ENCODE measurements around the gene TSHZ3.

TSHZ3 gene

DNA sequence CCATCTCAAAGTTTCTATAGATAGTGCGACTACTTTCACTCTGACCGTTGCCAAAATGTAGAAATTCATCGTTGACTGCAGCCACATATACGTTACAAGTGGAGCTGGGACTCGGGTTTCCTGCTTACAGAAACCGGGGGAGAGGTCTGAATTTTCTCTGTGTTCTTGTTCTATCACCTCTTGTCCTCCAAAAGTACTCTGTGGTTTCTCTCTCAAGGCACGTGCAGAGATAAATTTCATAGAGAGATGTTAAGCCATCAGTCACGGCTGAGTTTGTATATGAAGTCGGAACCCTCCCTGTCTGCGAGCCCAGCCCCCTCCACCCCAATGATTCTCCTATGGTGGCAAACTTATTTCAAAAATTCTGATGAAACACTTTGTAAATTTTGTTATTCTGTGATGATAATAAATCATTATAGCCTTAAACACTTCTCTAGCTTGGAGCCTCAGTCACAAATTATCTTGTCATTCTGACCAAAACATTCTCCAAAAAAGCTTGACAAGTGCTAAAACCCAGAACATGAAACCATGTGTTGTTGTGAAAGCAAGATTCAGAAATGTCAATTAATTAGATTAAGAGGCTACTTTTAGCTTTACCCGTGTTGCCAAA, 87.5 kb downstream of the TSHZ3 start:
- DNase-seq (ENCODE audit: low read depth in 2 of 2) = no peak

DNA sequence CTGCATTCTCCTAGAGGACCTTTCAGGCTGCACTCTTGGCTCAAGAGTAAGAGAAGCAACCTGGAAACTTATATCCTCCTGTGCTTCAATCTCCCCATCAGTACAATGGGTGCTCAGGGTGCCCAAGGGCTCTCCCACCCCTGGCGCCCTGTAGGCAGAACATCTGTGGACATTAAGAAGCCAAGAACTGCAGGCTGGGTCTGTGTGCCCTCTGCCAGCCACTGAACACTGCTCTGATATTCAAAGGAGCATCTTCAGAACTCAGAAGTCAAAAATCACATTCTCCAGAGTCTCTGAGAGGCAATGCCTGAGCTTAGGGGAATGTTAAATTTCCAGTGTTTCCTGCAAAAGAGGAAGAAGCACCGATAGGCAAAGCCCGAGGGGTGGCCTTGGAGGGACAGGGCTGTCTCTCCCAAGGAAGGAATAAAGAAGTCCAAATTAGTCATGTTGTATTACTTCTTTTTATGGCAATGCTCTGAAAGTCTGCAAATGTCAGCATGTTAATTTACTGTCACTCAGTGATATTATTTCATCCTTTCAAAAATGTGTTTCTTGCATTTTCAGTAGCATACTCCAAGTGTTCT, 88.1 kb downstream of the TSHZ3 start:
- DNase-seq (ENCODE audit: low read depth in 2 of 2) = no peak

DNA sequence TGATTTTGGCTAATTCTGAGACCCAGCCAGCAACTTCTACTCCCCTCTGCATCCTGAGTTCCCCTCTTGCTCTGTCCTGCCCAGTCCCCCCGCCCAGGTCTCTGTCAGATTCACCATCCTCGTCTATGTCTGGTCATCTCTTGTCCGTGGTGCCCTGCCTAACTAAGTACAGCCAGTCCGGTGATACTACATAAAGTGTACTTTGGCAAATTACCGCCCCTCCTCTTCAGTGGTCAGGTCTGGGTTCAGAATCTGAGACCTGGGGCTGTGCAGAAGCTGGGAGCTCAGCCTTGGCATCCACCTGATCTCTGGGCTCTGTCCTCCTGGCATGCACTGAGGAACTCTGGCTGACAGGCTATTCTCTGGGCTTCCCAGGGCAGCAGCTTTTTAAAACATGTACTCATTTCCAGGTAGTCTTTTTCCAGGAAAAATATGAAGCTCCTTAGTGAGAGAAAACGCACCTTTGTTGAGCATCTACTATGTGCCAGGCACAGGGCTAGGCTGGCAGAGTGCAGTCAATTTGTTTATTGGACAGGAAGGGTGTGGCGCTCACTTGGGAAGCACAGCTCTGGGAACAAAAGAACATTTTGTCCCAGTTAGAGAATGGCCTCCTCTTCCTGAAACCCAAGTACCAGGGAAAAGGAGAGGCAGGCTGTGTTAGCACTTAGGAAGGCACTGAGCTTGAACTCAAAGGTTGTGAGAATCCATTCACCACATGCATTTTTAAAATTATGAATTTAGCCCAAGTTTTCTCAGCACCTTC, 88.9 kb downstream of the TSHZ3 start:
- DNase-seq (ENCODE audit: low read depth in 2 of 2) = no peak

DNA sequence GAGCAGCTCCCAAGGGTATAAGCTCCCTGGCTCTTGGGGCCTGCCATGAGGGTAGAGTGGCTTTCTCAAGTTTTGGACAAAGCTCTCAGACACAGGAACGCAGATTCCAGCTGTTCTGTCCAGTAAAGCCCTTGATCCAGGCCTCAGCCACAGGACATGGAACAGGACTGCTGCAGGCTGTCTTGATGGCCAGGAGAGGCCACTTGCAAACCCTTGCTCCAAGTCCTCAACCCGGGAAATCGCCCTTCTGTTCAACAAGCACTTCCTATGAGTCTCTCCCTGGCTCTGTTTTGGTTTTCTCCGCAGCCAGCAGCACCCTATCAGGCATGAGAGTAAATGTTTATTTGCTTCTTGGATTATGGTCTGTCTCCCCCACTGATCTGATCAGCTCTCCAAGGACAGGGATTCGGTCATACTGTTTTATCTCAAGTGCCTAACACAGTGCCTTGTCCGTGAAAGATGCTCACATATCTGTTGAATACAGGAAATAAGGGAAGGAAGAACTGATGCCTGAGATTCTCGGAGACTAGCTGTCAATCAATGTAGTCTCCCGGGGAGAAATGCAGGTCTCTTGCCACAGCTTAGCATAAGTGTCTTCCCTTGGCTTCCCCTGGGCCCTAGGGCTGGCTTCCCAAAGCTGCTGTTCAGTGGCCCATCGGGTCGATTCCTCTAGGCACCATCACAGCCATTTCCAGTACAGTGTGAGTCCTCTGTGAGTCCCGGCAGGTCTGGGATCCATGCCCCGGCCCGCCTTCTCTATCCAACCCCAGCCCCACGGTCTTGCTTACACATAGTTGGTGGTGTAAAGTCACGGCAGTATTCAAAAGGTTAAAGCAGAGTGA, 90.8 kb downstream of the TSHZ3 start:
- DNase-seq (ENCODE audit: low read depth in 2 of 2) = no peak

DNA sequence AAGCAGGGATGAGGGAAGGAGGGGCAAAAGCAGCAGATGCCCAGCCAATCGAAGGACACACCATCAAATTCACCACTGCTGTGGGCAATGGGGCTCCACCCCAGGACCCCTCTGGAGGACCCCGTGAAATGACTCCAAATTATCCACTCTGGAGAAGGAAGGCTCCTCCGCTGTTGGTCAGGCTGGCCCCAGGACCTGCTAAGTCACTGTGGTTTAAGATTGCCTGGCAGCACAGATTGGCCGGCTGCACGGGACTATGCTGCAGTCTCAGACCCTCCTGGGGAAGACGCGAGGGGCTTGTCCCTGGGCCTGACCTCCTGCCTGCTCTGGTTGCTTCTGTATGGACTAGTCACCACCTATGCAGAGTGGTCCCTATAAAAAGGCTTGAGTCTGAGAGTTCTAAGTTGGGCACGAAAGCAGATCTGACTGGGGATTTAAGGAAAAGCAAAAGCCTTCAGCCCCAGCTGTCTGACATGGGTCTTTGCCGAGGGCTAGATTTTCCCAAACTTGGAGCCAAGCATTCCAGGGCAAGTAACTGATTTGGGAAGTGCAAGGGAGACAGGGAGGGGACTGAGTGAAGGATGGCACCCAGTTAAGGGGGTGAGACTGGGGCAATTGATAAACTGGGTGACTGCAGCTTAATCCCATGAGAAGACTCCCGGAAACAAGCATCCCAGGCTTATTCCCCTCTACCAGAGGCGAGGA, 91.7 kb downstream of the TSHZ3 start:
- no peak for DNase-seq (ENCODE audit: low read depth in 2 of 2)

DNA sequence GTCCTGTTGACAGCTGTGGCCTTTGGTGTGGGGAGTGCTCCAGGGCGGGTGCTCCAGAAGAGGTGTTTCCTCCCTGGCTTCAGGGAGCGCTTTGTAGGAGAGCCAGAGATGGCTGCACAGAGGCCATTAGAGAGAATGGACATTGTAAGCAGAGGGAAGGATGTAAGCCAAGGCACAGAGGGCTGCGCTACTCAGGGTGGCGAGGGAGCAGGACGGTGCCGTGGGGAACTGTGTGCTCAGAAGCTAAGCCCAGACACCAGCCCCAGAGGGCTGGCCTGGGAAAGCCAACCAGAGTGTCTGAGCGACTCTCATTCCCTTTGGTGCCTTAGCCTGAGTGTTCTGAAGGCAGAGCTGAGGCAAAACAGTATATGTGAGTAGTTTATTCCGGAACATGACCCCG, 92.2 kb downstream of the TSHZ3 start:
- DNase-seq (ENCODE audit: low read depth in 2 of 2) = no peak

DNA sequence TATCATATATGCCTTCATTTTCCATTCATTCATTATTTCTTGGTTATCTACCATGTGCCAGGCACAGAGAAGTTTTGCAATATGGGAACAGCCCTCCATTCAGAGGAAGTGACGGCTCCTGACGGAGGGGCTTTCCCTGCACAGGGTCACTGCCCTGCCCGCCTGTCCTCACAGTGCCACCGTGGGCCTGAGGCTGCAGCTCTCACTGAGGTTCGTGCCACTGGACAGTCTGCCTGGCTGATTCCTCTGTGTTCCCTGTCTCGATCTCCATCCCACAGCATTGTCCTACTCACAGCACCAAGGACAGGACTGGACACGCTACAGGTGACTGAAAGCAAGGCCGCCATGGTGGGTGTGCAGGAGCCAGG, 92.7 kb downstream of the TSHZ3 start:
- DNase-seq (ENCODE audit: low read depth in 2 of 2) = no peak

DNA sequence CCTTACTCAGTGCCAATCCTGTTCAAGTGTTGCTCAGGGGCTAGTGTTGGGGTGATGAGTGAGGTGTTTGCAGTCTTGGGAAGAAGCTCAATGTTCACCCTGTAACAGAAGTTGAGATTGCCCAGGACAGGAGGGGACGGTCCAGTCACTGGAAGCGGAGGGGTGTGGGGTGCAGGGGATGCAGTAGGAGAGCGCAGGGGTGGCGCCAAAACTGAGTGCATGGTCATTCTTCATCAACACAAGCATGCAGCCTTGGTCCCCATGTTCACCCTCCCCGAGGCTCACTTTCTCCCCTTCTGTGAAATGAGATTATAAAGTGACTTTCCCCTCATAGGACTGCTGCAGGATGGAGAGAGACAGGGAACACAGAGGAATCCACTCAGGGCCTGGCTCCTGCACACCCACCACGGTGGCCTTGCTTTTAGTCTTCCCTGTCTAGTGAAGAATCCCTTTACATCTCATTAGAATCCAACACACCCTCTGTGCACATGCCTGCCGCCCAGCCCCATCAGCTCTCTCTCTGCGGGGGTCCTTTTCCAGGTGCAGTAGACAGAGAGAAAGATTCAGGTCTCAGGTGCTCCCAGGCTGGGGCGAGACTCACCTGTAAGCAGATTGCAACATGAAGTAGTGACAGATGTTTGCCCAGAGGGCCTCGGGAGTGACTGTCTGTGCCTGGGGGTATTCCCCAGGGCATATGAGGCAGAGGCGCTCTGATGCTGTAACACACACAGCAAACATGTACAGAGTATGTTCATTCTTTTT, 93.2 kb downstream of the TSHZ3 start:
- DNase-seq (ENCODE audit: low read depth in 2 of 2) = no peak

DNA sequence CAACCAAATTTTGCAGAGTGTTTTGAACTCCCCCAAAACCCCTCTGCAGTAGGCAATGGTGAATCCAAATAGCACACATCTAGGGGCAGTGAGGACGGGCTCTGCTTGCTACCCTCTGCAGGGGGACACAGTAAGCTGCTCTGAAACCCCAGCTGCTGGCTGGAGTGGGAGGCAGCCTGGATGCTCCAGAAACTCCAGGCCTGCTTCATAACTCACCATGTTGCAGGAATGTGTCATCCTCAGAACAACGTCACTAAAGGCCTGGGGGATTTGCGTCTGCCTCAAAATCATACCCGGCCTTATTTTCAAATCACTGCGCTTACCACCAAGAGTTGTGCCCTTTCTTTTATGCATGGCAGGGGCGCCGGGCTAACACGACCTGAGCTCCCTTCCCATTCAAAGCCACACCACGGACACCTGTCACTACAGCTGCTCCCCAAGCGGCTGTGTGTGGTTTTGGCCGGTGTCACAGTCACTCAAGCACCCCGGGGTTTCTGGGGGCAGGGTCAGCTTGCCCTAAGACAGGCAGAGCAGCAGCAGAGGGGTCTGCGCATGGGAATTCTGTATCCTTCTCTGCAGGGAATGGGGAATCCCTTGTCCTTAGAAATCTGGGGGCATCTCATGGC, 93.9 kb downstream of the TSHZ3 start:
- DNase-seq (ENCODE audit: low read depth in 2 of 2) = no peak

DNA sequence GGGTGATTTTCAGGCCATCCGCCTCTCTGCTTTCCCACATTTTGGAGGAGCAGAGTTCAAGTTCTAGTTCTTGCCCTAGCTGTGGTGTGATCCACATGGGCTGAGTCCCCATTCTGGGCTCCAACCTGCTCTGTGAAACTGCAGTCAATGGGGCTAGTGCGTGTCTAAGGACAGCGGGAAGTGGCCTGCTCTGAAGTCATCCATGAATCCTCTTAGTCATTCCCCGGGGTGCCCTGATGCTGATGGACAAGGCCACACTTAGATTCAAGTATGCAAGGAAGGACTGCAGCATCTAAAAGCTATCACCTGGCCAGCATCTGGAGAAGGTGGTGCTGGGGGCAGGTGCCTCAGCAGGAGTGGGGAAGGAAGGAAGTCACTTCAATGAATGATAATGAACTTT, 94.6 kb downstream of the TSHZ3 start:
- no peak for DNase-seq (ENCODE audit: low read depth in 2 of 2)

DNA sequence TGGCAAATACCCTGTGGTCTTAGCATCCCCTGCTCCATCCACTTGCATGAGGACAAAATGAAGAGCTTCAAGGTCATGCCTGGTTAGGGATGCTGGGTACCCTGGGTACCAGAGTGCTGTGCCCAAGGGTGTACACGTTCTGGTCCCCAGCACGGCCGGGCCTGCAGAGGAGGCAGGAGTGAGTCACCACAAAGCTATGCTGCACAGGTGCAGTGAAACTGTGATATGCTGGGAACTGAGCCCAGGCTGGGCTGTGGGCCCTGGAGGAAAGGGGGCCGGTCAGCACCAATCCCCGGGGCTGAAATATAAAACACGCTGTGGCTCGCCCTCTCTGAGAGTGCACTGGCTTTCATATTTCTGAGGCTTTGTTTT, 95.1 kb downstream of the TSHZ3 start:
- DNase-seq (ENCODE audit: low read depth in 2 of 2) = no peak

DNA sequence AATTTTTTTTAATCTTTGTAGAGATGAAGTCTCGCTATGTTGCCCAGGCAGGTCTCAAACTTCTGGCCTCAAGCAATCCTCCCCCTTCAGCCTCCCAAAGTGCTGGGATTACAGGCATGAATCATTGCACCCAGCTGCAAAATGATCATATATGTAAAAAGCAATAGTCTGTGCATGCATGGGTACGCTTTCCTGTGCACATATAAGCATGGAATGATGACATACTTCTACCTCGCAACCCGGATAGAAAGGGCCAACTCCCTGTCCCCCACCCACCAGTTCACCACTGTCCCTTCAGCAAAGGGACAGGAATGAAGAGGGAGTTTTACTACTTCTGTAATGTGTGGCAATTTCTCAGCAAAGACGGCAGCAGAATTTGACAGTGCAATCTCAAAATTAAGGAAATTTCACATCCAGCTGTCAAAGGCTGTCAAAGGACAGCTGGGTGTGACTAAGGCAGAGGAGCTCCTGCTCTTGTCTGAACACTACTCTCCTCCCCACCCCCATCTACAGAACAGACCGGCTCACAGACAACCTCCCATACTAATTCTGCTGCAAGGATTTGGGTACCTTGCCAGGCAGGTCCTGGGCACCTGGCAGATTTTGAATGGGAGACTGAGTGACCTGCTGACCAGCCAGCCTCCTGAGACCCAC, 95.6 kb downstream of the TSHZ3 start:
- DNase-seq (ENCODE audit: low read depth in 2 of 2) = no peak

DNA sequence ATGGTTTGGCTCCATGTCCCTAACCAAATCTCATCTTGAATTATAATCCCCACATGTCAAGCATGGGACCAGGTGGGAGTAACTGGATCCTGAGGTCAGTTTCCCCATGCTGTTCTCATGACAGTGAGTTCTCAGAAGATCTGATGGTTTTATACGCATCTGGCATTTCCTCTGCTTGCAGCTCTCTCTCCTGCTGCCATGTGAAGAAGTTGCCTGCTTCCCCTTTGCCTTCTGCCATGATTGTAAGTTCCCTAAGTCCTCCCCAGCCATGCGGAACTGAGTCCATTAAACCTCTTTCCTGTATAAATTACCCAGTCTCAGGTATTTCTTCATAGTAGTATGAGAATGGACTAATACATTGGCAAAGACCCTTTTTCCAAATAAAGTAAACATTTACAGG, 96.8 kb downstream of the TSHZ3 start:
- no peak for DNase-seq (ENCODE audit: low read depth in 2 of 2)

DNA sequence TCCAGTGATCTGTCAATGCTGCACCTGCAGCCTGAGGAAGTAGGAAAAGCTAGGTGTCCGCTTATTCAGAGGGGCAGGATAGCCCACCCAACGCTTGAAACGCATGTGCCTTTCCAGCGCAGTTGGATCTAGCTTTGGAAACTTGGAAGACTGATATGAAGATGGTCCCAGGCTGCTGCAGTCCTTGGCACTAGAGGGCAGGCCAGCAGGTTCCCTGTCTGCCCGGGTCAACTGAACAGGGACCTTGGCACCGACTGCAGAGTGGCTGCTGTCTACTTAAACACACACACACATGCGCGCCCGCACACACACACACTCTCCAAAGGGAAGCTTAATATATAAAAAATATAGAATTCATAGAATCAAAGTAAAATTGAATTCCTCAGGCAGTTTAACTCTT, 100.0 kb downstream of the TSHZ3 start:
- no peak for DNase-seq (ENCODE audit: low read depth in 2 of 2)

DNA sequence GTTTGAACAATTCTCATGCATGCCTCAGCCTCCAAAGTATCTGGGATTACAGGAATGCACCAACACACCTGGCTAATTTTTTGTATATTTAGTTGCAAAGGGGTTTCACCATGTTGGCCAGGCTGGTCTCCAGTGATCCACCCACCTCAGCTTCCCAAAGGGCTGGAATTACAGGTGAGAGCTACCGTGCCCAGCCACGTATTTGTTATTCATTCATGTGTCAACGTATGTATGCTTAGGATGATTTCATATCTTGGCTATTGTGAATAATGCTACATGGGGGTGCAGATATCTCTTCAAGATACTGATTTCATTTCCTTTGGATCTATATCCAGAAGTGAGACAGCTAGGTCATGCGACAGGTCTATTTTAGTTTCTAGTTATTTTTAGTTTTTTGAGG, 113.4 kb downstream of the TSHZ3 start:
- no peak for DNase-seq (ENCODE audit: low read depth in 2 of 2)

DNA sequence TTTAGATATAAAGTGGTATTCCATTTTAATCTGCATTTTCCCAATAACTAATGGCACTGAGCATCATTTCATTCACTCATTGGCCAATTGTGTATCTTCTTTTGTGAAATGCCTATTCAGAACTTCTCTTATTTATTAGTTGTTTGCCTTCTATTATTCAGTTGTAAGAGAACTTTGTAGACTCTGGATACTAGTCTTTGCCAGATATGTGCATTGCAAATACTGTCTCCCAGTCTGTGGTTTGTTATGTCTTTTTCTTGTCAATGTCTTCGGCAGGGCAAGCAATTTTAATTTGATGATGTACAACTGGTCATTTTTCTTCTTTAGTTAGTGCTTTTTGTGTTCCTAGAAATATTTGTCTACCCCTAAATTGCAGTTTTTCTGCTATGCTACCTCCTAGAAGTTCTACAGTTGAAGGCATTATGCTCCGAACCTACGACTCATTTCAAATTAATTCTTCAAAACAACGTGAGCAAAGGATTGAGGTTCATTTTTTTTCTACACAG, 115.9 kb downstream of the TSHZ3 start:
- DNase-seq (ENCODE audit: low read depth in 2 of 2) = no peak

DNA sequence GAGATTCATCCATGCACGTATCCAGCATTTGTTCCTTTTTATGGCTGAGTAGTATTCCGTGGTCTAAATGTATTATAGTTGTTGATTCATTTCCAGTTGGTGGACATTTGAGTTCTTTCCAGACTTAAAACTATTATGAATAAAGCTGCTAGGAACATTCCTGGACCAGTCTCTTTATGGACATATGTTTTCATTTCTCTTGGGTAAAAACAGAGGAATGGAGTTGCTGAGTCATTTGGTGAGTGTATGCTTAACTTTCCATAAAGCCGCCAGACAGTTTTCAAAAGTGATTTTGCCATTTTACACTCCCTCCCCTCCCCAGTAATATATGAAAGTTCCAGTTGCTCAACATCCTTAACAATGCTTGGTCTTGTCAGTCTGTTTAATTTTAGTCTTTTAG, 116.4 kb downstream of the TSHZ3 start:
- DNase-seq (ENCODE audit: low read depth in 2 of 2) = no peak

DNA sequence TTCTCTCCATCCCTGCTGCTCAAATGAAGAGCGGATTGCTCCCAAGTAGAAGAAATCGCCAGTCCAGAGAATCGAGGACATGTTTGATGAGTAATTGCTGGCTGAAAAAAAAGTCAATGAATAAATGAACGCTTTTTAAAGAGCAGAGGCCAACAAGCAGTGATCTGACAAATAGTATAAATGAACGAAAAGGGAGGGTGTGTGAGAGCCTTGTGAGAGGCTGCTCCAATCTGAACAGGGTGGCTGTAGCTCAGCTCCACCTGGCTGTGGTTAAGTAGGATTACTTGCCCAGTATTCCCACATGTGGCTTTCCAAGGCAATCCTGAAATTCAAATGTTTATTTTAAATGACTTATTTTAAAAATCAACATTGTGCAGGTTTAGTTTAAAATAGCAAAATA, 117.1 kb downstream of the TSHZ3 start:
- DNase-seq (ENCODE audit: low read depth in 2 of 2) = no peak

DNA sequence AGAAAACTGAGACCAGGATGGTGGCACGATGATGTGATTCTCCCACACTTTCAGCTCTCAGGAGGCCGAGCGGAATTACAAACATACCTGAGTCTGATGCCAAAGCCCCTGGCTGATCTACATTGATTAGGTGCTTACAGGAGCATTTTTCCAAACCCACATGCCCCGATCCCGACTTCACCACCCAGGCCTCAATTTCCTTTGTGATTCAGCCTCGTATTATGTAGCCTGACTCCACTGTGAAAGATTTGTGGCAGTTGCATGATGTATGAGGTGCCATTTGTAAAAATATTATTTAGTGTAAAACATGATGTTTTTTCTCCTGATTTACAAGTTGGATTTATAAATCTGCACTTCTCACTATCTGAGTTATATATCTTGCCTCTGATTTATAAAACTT, 118.0 kb downstream of the TSHZ3 start:
- DNase-seq (ENCODE audit: low read depth in 2 of 2) = no peak

All from stimulated activated CD4-positive, alpha-beta T cell treated with anti-CD3 and anti-CD28 coated beads, Interleukin-1b, Interleukin-23, amount 100 ng/mL, for 1 hour (primary cell).